Measurements from ENCODE around the gene SYCP1. TPM values are rescaled to one million over a fixed set of nuclear protein-coding genes. Genes with fewer than 3 reads are reported as not detected.

The SYCP1 gene
- total RNA-seq, 1 donor, result not detected

Other genes starting within 250 kb of the SYCP1 start
- under 0.01 TPM for gene DENND2C, start 184.8 kb upstream of the SYCP1 start, total RNA-seq
- gene AMPD1, start 159.3 kb upstream of the SYCP1 start, total RNA-seq, result not detected
- gene NRAS, start 138.1 kb upstream of the SYCP1 start, total RNA-seq, result 25.6 TPM
- 383 TPM for gene CSDE1, start 96.9 kb upstream of the SYCP1 start, total RNA-seq
- 40.1 TPM for gene SIKE1, start 74.2 kb upstream of the SYCP1 start, total RNA-seq
- gene TSHB, start 175.0 kb downstream of the SYCP1 start, total RNA-seq, result not detected
- gene TSPAN2, start 234.6 kb downstream of the SYCP1 start, total RNA-seq, result 71.4 TPM